Measurements from ENCODE around the gene ELAVL3.
"Not testable (repeated sequence)": the region's sequence is repeated elsewhere in the genome, so short reads cannot be mapped to it uniquely, and the experiment has no call there.

The ELAVL3 gene

DNA sequence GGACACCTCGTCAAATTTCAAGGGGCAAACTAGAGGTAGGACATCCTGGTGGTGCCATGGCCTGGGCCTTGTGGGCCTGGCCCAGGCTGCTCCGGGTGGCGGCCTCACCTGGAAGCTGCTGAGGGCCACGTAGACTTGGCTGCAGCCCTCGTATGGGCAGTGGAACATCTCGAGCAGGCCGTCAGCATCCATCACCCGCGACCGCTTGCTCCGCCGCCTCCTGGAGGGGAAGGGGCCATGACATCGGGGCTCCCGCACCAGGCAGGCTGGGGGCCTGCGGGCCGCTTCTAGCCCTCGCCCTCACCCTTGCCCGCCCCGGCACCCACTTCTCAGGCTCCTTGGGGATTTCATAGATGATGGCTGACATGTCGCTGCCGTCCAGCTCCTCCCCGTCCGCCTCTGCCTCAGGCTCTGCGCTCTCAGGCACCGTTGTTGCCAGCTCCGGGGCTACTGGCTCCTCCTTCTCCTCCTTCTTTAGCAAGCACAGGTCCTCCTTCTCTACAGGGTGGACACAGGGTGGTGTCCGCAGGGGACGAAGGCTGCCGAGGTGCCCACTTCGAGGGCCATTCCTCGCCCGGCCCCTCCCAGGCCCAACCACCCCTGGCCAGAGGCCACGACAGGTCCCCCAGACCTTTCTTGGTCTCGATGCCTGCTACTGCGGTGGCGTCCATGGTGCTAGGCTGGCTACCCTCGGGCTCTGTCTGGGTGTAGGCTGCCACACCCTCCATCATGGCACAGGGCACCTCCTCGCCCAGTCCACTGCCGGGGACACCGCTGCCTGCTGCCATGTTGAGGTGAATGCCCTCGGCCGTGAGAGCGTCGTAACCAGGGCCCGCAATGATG is 6.0 kb upstream of the ELAVL3 start:
- in situ Hi-C loops (cut with HindIII; ENCODE audit: low sequenced_read_pairs): no loop called here

DNA sequence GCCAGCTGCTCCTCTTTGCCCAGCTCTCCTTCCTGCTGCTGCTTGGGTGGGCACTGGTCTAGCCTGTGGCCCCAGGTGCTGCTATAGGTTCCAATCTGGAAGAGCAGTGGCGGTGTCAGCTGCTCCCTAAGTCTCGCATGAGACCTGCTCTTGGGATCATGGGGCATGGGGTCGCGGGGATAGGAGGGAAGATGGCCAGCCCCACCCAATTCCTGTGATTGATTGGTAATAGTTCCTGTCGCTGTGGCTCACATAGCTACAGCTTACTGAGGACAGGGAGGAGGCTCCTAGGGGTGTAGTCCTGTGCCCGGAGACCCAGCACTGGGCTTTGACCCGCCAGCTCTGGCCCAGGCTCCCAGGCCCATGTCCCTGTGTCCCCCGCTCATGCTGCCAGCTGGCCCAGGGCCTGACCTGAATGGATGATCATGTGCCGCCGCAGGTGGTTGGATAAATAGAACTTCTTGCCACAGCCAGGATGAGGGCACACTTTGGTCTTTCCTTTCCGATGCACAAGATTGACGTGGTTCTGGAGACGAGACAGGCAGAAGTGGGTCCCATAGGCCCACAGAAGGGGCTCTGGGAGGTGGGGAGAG is 4.5 kb upstream of the ELAVL3 start:
- in situ Hi-C loops (cut with HindIII; ENCODE audit: low sequenced_read_pairs): no loop called here

DNA sequence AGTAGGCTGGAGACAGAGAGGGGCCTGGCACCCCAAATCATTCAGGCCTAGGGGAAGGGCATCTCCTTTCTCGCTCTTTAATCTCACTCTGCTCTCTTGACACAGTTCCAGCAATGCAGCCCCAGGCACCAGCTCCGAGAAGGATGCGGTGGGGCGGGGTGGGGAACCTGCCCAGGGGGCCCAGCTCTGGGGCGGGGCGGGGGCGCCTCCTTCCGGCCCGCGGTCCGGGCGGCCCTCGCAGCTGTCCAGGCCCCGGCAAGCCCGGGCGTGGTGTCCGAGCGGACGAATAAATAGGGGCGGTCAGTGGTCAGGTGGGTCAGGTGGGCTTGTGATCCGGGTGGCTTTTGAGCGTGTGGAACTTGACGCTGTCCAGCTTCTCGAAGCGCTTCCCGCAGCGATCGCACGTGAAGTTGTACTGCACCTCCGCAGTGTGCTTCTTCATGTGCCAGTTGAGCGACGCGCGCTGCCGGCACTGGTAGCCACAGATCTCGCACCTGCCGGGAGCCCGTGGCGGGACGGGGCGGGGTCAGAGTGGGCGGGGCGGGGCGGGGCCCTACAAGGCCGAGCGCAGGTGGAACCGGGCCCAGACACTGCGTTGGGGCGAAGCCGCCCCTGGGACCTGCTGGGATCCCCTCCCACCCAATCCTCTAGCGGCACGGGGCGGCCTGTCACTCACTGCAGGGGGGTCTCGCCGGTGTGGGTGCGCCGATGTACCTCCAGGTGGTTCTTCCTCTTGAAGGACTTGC is 2.7 kb upstream of the ELAVL3 start:
- in situ Hi-C loops (cut with HindIII; ENCODE audit: low sequenced_read_pairs): no loop called here

DNA sequence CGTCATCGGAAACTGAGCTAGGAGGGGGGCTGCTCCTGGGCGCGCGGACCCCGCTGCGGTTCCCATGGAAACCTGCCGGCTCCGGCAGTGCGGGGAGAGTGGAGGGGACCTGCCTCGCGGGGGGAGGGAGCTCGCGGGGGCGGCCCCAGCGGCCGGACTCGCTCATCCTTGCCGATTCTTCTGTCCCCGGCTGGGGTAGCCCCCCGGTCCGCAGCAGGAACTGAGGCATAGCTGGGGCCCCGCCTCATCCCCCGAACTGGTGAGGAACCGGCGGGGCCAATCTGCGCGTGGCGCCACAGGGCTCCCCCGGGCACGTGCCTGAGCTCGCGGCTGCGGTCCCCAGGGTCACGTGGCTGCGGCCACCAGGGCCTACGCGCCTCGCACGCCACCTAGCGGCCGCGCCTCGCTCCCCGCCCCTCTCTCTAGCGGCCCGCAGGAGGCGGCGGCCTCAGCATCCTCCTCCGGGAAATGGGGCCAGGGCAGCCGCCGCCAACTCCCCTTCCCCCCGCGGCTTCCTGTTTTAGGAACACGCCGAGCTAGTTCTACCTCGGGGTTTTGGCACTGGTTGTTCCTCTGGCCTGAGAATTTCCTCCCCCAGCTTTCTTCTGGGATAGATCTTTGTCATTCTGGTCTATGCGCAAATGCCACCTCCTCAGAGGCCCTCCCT is 1.7 kb upstream of the ELAVL3 start:
- in situ Hi-C loops (cut with HindIII; ENCODE audit: low sequenced_read_pairs): no loop called here

DNA sequence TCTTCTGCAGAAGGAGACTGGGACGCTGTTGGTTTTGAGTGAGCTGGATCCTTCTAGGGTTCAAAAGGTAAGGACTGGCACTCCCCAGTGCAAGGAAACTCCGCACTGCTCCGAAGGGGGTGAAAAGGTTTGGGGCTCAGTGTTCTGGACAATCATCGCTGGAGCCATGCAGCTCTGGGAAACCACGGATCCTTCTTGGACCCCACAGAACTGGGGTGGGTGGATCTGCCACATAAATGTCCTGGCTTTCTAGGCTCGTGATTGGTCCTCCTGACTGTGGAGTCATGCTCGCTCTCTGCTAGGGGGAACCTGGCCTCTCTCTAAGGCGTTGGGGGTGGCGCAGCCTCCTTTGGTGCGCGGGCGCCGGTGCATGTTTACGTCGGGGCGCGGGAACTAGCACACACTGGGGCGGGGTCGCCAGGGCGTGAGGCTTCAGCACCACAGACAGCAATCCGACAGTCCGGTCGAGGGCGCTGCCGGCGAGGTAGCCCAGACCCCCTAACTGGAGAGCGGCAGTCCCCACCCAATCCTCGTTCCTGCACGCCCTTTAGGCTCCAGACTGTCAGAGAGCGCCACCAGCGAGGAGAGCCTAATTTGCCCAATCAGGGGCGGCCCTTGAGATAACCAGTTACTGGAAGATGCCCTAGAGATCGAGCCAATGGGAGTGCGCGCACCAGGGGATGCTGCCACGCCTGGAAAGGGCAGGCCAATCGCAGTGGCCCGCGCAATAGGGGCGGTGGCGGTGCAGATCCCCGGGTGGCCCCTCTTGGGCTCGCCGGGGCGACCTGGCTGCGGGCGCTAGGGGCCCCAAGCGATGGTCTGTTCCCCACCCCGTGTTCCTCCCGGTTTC is 913 bp upstream of the ELAVL3 start:
- in situ Hi-C loops (cut with HindIII; ENCODE audit: low sequenced_read_pairs): no loop called here

DNA sequence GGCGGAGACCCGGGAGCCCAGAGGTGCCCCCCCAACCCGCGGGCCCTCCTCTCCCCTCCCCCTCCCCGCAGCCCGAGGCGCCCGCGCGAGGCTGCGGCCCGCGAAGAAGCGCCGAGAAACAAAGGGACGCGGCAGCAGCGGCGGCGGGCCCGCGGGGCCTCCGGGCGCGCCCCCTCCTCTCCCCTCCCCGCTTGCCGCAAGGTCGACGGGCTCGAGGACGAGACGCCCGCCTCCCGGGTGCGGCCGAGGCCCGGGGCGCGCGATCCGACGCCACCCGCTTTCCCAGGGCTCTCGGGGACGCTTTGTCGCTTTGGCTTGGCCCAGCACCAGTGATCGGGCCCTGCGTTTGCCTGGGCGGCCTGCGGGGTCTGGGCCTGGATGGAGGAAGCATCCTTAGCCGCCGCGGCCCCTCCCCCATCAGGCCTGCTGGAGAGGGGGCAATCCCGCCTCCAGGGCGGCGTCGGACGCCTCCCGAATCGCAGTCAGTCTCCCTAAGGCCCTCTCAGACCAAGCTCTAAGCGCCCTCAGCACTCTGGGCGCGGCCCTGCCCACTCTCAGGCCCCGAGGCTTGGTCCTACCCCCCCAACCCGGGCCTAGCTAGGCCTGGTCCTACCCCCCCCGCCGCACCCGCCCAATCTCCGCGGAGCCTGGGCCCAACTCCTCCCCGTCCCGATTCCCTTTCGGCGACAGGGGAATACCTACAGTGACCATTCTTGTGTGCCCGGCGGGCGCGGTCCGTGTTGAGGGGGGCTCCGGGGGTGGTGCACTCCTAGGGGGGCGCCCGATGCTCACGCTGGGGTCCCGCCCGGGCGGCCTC is 740 bp downstream of the ELAVL3 start:
- in situ Hi-C loops (cut with HindIII; ENCODE audit: low sequenced_read_pairs): no loop called here

DNA sequence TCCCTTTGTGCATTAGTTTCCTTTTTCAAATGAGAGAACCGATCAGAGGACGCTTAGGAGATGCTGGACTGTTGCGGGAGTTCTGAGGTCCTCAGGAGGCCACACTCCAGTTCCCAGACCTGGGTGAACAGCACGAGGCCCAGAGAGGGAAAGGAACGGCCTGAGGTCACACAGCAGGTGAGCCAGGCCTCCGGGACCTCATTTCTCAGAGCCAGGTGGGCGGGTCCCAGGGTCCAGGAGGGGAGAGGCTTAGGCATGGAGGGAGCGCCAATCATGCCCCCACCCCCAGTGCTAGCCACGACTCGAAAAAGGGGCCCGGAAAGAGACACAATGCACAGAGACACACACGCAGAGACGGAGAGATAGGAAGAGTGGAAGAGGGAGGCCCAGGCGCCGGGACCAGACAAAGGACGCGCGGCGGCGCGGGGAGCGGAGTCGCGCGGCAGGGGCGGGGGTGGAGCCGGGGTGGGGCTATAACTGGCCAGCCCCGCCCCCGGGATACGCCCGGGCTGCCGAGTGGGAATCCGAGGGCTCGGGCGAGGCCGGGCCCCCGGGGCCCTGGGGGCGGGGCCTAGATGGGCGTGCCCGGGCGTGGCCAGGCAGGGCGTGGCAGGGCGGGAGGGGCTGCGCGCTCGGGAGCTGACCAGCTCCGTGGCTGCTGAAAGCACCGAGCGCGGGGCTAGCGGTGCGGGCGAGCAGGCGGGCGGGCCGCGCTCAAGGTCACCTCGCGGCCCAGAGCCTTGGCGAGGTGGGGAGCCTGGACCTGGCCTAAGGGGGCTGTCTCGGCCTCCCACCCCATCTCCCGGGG is 1.6 kb downstream of the ELAVL3 start:
- in situ Hi-C loops (cut with HindIII; ENCODE audit: low sequenced_read_pairs): no loop called here

DNA sequence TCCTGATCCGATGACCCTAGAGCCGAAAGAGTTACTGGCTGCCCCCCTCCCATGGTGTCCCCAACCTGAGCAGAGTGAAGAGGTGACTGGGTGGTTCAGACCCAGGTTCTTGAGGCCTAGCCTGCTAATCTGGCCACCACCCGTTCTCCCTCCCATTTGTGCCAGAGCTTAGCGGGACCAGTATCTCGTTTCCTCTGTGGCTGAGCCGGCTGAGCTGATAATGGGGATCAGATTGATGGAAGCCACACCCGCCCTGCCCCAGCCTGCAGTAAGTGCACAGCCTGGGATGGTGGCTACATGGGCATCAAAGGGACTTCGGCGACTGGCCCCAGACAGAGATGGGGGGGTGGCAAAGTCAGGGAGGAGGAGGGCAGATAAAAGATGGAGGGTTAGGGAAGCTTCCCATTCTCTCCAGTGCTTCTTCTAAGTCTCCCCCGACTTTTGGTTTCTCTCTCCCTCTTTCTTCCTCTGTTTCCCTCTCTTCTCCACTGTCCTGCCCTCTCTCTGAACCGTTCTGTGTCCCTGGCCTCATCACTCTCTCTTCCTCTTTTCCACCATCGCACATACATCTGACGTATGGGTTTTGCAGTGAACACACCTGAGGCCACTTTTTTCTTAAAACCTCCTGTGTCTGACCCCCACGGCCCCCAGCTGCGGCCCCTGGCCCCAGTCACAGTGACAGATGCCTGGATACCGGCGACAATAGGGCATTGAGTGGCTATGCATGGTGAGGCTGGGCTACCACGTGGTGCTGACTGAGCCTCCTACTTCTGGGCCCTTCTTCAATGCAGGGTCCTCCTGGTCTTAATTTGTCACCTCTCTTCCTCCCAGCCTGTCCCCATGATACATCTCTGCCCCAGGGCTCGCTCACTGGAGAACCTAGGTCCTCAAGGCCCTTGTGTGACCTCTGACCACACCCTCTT is 2.4 kb downstream of the ELAVL3 start:
- in situ Hi-C loops (cut with HindIII; ENCODE audit: low sequenced_read_pairs): no loop called here

DNA sequence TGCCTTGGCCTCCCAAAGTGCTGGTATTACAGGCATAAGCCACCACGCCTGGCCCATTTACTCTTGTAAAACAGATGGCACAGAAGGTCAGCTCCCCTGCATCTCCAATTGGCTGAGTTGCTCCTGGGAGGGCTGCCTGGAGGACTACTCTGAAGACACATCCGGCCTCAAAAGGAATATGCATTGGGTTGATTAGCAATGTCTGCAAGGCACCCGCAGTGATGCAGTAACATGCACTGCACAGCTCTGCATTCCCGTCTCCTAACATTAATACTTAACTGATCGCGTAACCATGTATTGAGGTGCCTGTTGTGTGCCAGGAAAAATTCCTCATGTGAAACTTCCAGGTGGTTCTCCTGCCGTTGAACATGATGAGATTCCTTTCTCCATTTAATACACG is 5.0 kb downstream of the ELAVL3 start:
- in situ Hi-C loops (cut with HindIII; ENCODE audit: low sequenced_read_pairs): no loop called here

DNA sequence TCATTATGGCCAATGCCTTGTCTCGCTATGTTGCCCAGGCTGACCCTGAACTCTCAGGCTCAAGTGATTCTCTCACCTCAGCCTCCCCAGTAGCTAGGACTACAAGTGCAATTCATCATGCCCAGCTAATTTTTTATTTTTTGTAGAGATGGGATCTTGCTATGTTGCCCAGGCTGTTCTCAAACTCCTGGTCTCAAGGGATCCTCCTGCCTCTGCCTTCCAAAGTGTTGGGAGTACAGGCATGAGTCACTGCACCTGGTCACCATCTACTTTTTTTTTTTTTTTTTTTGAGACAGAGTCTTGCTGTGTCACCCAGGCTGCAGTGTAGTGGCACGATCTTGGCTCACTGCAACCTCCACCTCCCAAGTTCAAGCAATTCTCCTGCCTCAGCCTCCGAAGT is 5.5 kb downstream of the ELAVL3 start:
- in situ Hi-C loops (cut with HindIII; ENCODE audit: low sequenced_read_pairs): not testable (repeated sequence)

DNA sequence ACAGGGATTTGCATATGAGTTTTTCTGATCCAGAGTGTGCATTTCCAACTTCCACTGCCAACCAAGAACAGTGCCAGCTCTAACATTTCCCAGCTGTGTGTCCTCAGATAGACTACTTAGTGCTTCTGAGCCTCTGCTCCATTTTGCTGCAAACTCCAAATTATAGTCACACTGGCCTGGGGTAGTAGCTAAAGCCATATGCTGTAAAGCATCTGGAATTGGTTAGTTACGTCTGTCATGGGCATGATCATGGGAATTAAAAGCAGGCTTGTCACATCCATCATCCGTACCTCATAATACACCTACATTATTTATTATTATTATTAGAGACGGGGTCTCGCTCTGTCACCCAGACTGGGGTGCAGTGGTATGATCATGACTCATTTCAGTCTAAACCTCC is 7.1 kb downstream of the ELAVL3 start:
- in situ Hi-C loops (cut with HindIII; ENCODE audit: low sequenced_read_pairs): no loop called here

DNA sequence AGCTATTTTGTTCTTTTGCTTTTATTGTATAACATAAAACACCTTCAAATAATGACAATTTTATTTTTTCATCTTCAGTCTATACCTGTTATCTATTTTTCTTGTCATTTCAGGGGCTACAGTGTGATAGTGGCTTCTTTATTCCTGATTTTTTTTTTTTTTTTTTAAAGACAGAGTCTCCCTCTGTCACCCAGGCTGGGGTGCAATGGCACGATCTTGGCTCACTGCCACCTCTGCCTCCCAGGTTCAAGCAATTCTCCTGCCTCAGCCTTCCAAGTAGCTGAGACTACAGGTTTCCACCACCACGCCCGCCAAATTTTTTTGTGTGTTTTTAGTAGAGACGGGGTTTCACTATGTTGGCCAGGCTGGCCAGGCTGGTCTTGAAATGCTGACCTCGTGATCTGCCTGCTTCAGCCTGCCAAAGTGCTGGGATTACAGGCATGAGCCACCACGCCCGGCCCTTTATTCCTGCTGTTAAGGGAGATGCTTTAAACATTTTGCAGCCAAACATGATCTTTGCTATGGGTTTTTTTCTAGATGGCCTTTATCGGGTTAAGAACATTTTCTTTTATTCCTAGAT is 12.5 kb downstream of the ELAVL3 start:
- in situ Hi-C loops (cut with HindIII; ENCODE audit: low sequenced_read_pairs): not testable (repeated sequence)

DNA sequence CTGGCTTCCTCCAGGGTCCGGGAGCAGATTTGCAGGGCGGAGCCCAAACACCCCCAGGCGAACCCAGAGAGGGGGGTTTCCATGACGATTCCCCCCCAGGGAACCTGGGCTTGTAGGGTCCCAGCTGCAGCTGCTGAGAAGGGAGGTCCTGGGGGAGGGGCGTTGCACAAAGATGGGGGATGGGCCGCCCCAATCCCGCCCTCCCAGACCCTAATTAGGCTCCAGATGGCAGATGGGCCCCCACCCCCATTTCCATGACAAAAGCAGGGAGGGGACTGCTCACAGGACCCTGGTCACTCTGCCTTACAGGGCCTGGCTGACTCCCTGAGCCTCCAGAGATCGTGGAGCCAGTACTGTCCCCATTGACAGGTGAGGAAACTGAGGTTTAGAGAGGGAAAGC is 15.2 kb downstream of the ELAVL3 start:
- in situ Hi-C loops (cut with HindIII; ENCODE audit: low sequenced_read_pairs): no loop called here

DNA sequence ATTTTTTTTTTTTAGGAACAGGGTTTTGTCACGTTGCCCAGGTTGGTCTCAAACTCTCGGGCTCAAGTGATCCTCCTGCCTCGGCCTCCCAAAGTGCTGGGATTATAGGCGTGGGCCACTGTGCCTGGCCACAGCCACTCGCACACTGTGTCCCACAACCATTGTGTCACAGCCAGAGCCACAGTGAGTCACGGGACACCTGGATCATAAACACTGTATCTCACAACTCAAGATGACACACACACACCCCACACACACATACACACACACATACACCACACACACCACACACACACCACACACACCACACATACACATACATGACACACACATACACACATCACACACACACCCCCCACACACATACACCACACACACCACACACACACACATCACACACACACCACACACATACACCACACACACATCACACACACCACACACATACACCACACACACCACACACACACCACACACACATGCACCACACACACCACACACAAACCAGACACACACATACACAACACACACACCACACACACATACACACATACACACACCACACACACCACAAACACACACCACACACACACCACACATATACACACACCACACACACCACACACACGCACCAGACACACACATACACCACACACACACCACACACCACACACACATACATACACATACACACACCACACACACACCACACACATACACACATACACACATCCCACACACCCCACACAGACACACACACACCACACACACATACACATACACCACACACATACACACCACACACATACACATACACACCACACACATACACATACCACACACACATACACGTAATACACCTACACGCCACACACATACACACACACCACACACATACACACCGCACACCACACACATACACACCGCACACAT is 16.2 kb downstream of the ELAVL3 start:
- in situ Hi-C loops (cut with HindIII; ENCODE audit: low sequenced_read_pairs): no loop called here

DNA sequence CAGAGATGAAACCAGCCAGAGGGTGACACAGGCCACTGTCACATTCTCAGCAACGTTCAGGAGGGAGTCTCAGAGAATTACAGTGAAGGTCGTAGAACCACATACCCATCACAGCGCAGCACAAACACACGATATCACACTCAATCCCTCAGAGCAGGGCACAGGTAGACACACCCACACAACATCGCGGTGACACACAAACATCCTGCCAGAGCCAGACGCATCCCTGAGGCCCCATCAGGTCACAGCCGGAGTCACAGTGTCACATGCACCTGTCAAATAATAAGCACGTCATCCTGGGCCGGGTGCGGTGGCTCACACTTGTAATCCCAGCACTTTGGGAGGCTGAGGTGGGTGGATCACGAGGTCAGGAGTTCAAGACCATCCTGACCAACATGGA is 17.5 kb downstream of the ELAVL3 start:
- in situ Hi-C loops (cut with HindIII; ENCODE audit: low sequenced_read_pairs): no loop called here

DNA sequence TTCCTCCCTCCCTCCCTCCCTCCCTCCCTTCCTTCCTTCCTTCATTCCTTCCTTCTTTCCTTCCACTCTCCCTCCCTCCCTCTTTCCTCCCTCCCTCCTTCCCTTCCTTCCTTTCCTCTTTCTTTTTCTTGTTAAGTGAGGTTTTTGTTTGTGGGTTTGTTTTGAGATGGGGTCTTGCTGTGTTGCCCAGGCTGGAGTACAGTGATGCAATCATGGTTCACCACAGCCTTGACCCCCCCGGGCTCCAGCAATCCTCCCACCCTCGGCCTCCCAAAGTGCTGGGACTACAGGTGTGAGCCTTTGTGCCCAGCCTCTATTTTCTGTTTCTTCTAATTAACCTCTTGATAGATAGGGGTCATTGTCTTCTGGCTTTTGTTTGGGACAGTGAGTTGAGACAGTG is 19.4 kb downstream of the ELAVL3 start:
- in situ Hi-C loops (cut with HindIII; ENCODE audit: low sequenced_read_pairs): no loop called here
